NB4 (cell line): Measurements from ENCODE around the gene RASL10B.
"Not testable (repeated sequence)": the region's sequence is repeated elsewhere in the genome, so short reads cannot be mapped to it uniquely, and the experiment has no call there.

ENCODE experiments used
- DNase-seq: peaks from one replicate; pipeline ENCODE4 v3.0.0; 2010; ENCODE audit warnings: low read depth
- H3K4me3 ChIP-seq: one replicate; pipeline ENCODE4 v1.5.1; 2011; ENCODE audit warnings: mild to moderate bottlenecking, low read depth, low read length, moderate library complexity
- CTCF ChIP-seq: IDR thresholded peaks from one replicate; pipeline ENCODE4 v1.5.1; 2012; ENCODE audit warnings: low read depth, low read length
- MAX ChIP-seq: IDR thresholded peaks from 2 replicates; pipeline ENCODE4 v1.6.1; 2011; ENCODE audit warnings: low read depth, low read length
- MYC ChIP-seq: IDR thresholded peaks from 2 replicates; pipeline ENCODE4 v1.6.1; 2011; ENCODE audit warnings: low read depth, low read length
- POLR2A ChIP-seq: IDR thresholded peaks from 2 replicates; pipeline ENCODE4 v1.6.1; 2011; ENCODE audit warnings: mild to moderate bottlenecking; ENCODE audit not compliant: insufficient read length; ENCODE audit errors: extremely low read depth

RASL10B gene

GRCh38 chr17:35694906-35695305, 36.5 kb upstream of the RASL10B start:
- H3K4me3 ChIP-seq: no peak overlapping the region
- TF ChIP-seq CTCF: no peak
- TF ChIP-seq POLR2A: no peak
- TF ChIP-seq MYC: no peak
- TF ChIP-seq MAX: no peak
- no peak for DNase-seq

GRCh38 chr17:35695613-35696012, 35.8 kb upstream of the RASL10B start:
- TF ChIP-seq POLR2A (no peak), MAX (no peak), MYC (no peak), CTCF (no peak)

GRCh38 chr17:35698800-35699199, 32.6 kb upstream of the RASL10B start:
- no peak overlapping the region for H3K4me3 ChIP-seq
- no peak for TF ChIP-seq POLR2A
- no peak for TF ChIP-seq MYC
- TF ChIP-seq CTCF: no peak
- TF ChIP-seq MAX: no peak
- DNase-seq: no peak

More at GRCh38 chr17:35695613-35696012, 35.8 kb upstream of the RASL10B start:
- no peak for DNase-seq
- no peak overlapping the region for H3K4me3 ChIP-seq

- no peak for TF ChIP-seq MYC
- TF ChIP-seq MAX: no peak
- TF ChIP-seq POLR2A: no peak
- TF ChIP-seq CTCF: no peak
- H3K4me3 ChIP-seq: no peak overlapping the region
- DNase-seq: no peak
Measured at GRCh38 chr17:35700150-35700549, 31.3 kb upstream of the RASL10B start.

GRCh38 chr17:35701491-35701890, 29.9 kb upstream of the RASL10B start:
- no peak for TF ChIP-seq CTCF
- no peak for TF ChIP-seq MAX
- no peak for DNase-seq
- H3K4me3 ChIP-seq: no peak overlapping the region

- H3K4me3 ChIP-seq, DNase-seq: not testable (repeated sequence)
Measured at GRCh38 chr17:35703308-35703707, 28.1 kb upstream of the RASL10B start.
